H9 (cell line): ENCODE results near the gene MYH9. TPM values are rescaled to one million over a fixed set of nuclear protein-coding genes. Genes with fewer than 3 reads are reported as not detected.

Source experiments
- DNase-seq: peaks from one replicate; pipeline ENCODE4 v3.0.0-alpha.2; 2017
- H2AFZ ChIP-seq: one replicate; pipeline ENCODE4 v1.6.1; 2013; ENCODE audit warnings: mild to moderate bottlenecking, low read length, control low read depth, moderate library complexity
- H2AK5ac ChIP-seq: 2 replicates; pipeline ENCODE4 v1.6.1; 2013; ENCODE audit warnings: low read length, control low read depth, mixed read lengths; ENCODE audit not compliant: insufficient read length
- H2BK120ac ChIP-seq: one replicate; pipeline ENCODE4 v1.6.1; 2013; ENCODE audit warnings: low read depth, mild to moderate bottlenecking, low read length, control low read depth, inconsistent platforms; ENCODE audit not compliant: poor library complexity, severe bottlenecking
- H2BK12ac ChIP-seq: 2 replicates; pipeline ENCODE4 v1.6.1; 2013; ENCODE audit warnings: low read length, control low read depth, mixed read lengths, low read depth; ENCODE audit not compliant: insufficient read length
- H2BK15ac ChIP-seq: 2 replicates; pipeline ENCODE4 v1.6.1; 2013; ENCODE audit warnings: low read depth, low read length, control low read depth
- H2BK20ac ChIP-seq: one replicate; pipeline ENCODE4 v1.6.1; 2013; ENCODE audit warnings: low read depth, mild to moderate bottlenecking, low read length, control low read depth, inconsistent platforms; ENCODE audit not compliant: poor library complexity, severe bottlenecking
- H2BK5ac ChIP-seq: 2 replicates; pipeline ENCODE4 v1.6.1; 2013; ENCODE audit warnings: low read length, control low read depth, mixed read lengths; ENCODE audit not compliant: insufficient read length
- H3K14ac ChIP-seq: 2 replicates; pipeline ENCODE4 v1.6.1; 2013; ENCODE audit warnings: low read length, control low read depth; ENCODE audit not compliant: insufficient read depth
- H3K18ac ChIP-seq: 2 replicates; pipeline ENCODE4 v1.6.1; 2013; ENCODE audit warnings: low read depth, mild to moderate bottlenecking, mixed read lengths, low read length, control low read depth; ENCODE audit not compliant: insufficient read length
- H3K23ac ChIP-seq: 2 replicates; pipeline ENCODE4 v1.6.1; 2013; ENCODE audit warnings: low read length, control low read depth, mixed read lengths, low read depth; ENCODE audit not compliant: insufficient read length
- H3K23me2 ChIP-seq: 2 replicates; pipeline ENCODE4 v1.6.1; 2013; ENCODE audit warnings: low read depth, mild to moderate bottlenecking, mixed read lengths, low read length, control low read depth; ENCODE audit not compliant: insufficient read length, poor library complexity, severe bottlenecking
- H3K27ac ChIP-seq: 2 replicates; pipeline ENCODE4 v1.5.1; 2013; ENCODE audit warnings: low read length, control low read depth, mixed read lengths, low read depth; ENCODE audit not compliant: insufficient read length
- H3K27me3 ChIP-seq: 2 replicates; pipeline ENCODE4 v1.6.1; 2013; ENCODE audit warnings: low read length, control low read depth, inconsistent platforms; ENCODE audit not compliant: insufficient read depth
- H3K4ac ChIP-seq: 2 replicates; pipeline ENCODE4 v1.6.1; 2013; ENCODE audit warnings: low read depth, mild to moderate bottlenecking, control low read depth, inconsistent platforms, low read length, moderate library complexity
- H3K4me1 ChIP-seq: 2 replicates; pipeline ENCODE4 v1.6.1; 2013; ENCODE audit warnings: low read length, control low read depth, inconsistent platforms; ENCODE audit not compliant: insufficient read depth
- H3K4me2 ChIP-seq: 2 replicates; pipeline ENCODE4 v1.6.1; 2013; ENCODE audit warnings: low read length, control low read depth, mixed read lengths; ENCODE audit not compliant: insufficient read length, insufficient read depth
- H3K56ac ChIP-seq: 2 replicates; pipeline ENCODE4 v1.6.1; 2013; ENCODE audit warnings: low read depth, mild to moderate bottlenecking, mixed read lengths, low read length, control low read depth; ENCODE audit not compliant: insufficient read length
- H3K79me1 ChIP-seq: 2 replicates; pipeline ENCODE4 v1.6.1; 2013; ENCODE audit warnings: low read depth, mild to moderate bottlenecking, moderate library complexity, low read length, control low read depth, inconsistent platforms; ENCODE audit not compliant: insufficient read depth, poor library complexity, severe bottlenecking
- H3K79me2 ChIP-seq: 2 replicates; pipeline ENCODE4 v1.6.1; 2013; ENCODE audit warnings: low read length, control low read depth, inconsistent platforms; ENCODE audit not compliant: insufficient read depth
- H3K9ac ChIP-seq: 2 replicates; pipeline ENCODE4 v1.6.1; 2013; ENCODE audit warnings: low read length, control low read depth, mixed read lengths; ENCODE audit not compliant: insufficient read length; ENCODE audit errors: extremely low read depth
- H3K9me3 ChIP-seq: one replicate; pipeline ENCODE4 v1.6.1; 2013; ENCODE audit warnings: low read depth, low read length, inconsistent platforms; ENCODE audit not compliant: control insufficient read depth
- H3T11ph ChIP-seq: one replicate; pipeline ENCODE4 v1.6.1; 2013; ENCODE audit warnings: mild to moderate bottlenecking, low read length, control low read depth, inconsistent platforms
- H4K20me1 ChIP-seq: one replicate; pipeline ENCODE4 v1.6.1; 2013; ENCODE audit not compliant: control insufficient read depth, insufficient read length, insufficient read depth
- H4K5ac ChIP-seq: 2 replicates; pipeline ENCODE4 v1.6.1; 2013; ENCODE audit warnings: low read depth, mild to moderate bottlenecking, mixed read lengths, low read length, control low read depth; ENCODE audit not compliant: insufficient read length
- H4K8ac ChIP-seq: replicated peaks from 2 replicates; pipeline ENCODE4 v1.6.1; 2013; ENCODE audit warnings: low read length, control low read depth, mixed read lengths, low read depth; ENCODE audit not compliant: insufficient read length
- H4K91ac ChIP-seq: 2 replicates; pipeline ENCODE4 v1.6.1; 2013; ENCODE audit warnings: low read depth, mild to moderate bottlenecking, moderate library complexity, mixed read lengths, low read length, control low read depth; ENCODE audit not compliant: insufficient read length
- H3K27ac Mint-ChIP-seq, 3 experiments: 2 replicates in 2 of 3; 3 replicates in 1 of 3; pipeline ENCODE4 v1.8.0; 2020 to 2021; ENCODE audit warnings: mixed read lengths in 3 of 3, mild to moderate bottlenecking in 1 of 3, moderate library complexity in 1 of 3
- H3K27me3 Mint-ChIP-seq: 2 replicates; pipeline ENCODE4 v1.8.0; 2021; ENCODE audit warnings: low read depth, mild to moderate bottlenecking, moderate library complexity, mixed read lengths
- H3K36me3 Mint-ChIP-seq, 3 experiments: 2 replicates in 2 of 3; 3 replicates in 1 of 3; pipeline ENCODE4 v1.8.0; 2020 to 2021; ENCODE audit warnings: low read depth in 3 of 3, mixed read lengths in 3 of 3; ENCODE audit not compliant: insufficient read depth in 1 of 3
- H3K4me1 Mint-ChIP-seq, 2 experiments: 2 replicates each; pipeline ENCODE4 v1.8.0; 2020; ENCODE audit warnings: mixed read lengths in 2 of 2
- H3K4me3 Mint-ChIP-seq, 2 experiments: 2 replicates in 1 of 2; 3 replicates in 1 of 2; pipeline ENCODE4 v1.8.0; 2020 to 2021; ENCODE audit warnings: mild to moderate bottlenecking in 2 of 2, mixed read lengths in 2 of 2, moderate library complexity in 1 of 2
- H3K9me3 Mint-ChIP-seq, 2 experiments: 2 replicates in 1 of 2; 3 replicates in 1 of 2; pipeline ENCODE4 v1.8.0; 2020; ENCODE audit warnings: mild to moderate bottlenecking in 2 of 2, mixed read lengths in 2 of 2, moderate library complexity in 1 of 2
- WGBS: extraction: QIAGEN DNeasy Blood & Tissue Kit; methylation state at CpG from one replicate; pipeline ENCODE4 v1.1.7; 2013; ENCODE audit warnings: missing lambda C conversion rate, low lambda C conversion rate, mixed read lengths; ENCODE audit not compliant: insufficient read length; ENCODE audit errors: extremely low coverage; 5-methylcytosine and 5-hydroxymethylcytosine counted together
- microRNA-seq: library from miRNA; unstranded; fragments of <30 nt; microRNA quantifications from one replicate; pipeline ENCODE4, GENCODE V29; 2020; ENCODE audit warnings: borderline microRNAs expressed
- total RNA-seq: library from RNA; stranded (reverse); gene quantifications from 2 replicates; pipeline ENCODE4 v1.2.1, GENCODE V29; 2021
- TF ChIP-seq, protein P1 (sequence below): fragments of 200-600 bp; sonication (generic); conservative IDR thresholded peaks from 3 replicates; pipeline ENCODE4 v1.8.0; 2021; ENCODE audit warnings: antibody characterized with exemption, mild to moderate bottlenecking

Gene MYH9
- total RNA-seq, 1 experiment from 2014 or later: 266 TPM

DNA sequence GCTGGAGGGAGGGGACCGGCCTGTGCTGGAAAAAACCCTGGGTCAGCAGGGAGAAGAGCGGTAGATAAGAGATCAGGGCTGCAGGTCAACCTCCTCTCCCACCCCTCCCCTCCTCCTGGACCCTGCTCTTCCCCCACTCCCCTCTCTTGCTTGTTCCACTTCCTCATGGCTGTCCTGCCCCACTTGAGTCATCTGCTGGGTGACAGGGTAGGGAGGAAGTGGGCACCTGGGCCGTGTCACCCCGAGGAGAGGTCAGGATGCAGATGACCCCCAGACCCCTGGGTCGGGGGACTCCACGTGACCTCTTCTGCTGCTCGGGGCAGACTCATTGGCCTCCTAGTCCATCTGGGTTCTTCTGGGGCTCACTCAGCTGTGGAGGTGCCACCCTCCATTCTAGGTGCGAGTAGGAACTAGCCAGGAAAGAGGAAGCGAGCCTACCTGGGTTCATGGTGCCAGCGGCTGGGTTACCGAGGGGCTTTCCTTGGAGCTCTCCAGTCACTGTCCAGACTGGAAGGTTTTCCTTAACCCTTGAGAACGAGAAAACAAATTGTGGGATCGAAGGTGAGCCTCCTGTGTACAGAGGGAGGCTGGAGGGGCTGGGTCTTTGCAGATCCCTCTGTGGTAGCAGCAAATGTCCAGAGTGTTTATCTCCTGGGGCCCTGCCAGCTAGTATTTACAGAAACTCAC, 154.9 kb downstream of the MYH9 start:
- no CpG with 5 or more reads among the region's 13 CpGs for WGBS

More for the DNA sequence above, 154.9 kb downstream of the MYH9 start:
- no peak overlapping the region for H3K14ac ChIP-seq
- no peak overlapping the region for H3K9ac ChIP-seq
- H3T11ph ChIP-seq: no peak overlapping the region
- H2BK12ac ChIP-seq: no peak overlapping the region
- no peak overlapping the region for H2BK5ac ChIP-seq
- Mint-ChIP-seq H3K27me3 (no peaks in the 10 kb centered on the region), H3K9me3 (no peaks in the 10 kb centered on the region; a peak in 1 of 5 replicates), H3K4me3 (no peak overlapping the region), H3K27ac (no peak overlapping the region; a peak in 1 of 7 replicates), H3K4me1 (peaks cover 13 to 21% of the 10 kb centered on the region in 2 experiments), H3K36me3 (peaks cover 10 to 60% (median 43%) of the 10 kb centered on the region in 3 experiments)
- TF ChIP-seq, protein P1, sequence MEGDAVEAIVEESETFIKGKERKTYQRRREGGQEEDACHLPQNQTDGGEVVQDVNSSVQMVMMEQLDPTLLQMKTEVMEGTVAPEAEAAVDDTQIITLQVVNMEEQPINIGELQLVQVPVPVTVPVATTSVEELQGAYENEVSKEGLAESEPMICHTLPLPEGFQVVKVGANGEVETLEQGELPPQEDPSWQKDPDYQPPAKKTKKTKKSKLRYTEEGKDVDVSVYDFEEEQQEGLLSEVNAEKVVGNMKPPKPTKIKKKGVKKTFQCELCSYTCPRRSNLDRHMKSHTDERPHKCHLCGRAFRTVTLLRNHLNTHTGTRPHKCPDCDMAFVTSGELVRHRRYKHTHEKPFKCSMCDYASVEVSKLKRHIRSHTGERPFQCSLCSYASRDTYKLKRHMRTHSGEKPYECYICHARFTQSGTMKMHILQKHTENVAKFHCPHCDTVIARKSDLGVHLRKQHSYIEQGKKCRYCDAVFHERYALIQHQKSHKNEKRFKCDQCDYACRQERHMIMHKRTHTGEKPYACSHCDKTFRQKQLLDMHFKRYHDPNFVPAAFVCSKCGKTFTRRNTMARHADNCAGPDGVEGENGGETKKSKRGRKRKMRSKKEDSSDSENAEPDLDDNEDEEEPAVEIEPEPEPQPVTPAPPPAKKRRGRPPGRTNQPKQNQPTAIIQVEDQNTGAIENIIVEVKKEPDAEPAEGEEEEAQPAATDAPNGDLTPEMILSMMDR: no peak
- H3K23ac ChIP-seq: no peak overlapping the region
- no peak for DNase-seq
- H3K79me2 ChIP-seq: no peaks in the 10 kb centered on the region
- H3K27me3 ChIP-seq: no peaks in the 10 kb centered on the region
- H3K23me2 ChIP-seq: no peaks in the 10 kb centered on the region
- H2BK120ac ChIP-seq: no peak overlapping the region
- no peak overlapping the region for H2BK20ac ChIP-seq
- no peak overlapping the region for H3K4me2 ChIP-seq
- H3K9me3 ChIP-seq: no peaks in the 10 kb centered on the region
- H3K27ac ChIP-seq: no peak overlapping the region
- no peak overlapping the region for H3K18ac ChIP-seq
- no peaks in the 10 kb centered on the region for H3K79me1 ChIP-seq
- no peak overlapping the region for H2AFZ ChIP-seq
- H4K20me1 ChIP-seq: no peaks in the 10 kb centered on the region
- no peaks in the 10 kb centered on the region for H3K4me1 ChIP-seq
- no peak overlapping the region for H2BK15ac ChIP-seq
- no peak overlapping the region for H3K4ac ChIP-seq
- H4K5ac ChIP-seq: no peak overlapping the region
- no peak overlapping the region for H2AK5ac ChIP-seq
- H4K8ac ChIP-seq: no peak overlapping the region
- H4K91ac ChIP-seq: no peak overlapping the region
- no peak overlapping the region for H3K56ac ChIP-seq

Small RNA genes within 50 kb of the gene (microRNA-seq; reads per million reads assigned to microRNA genes)
- not detected for gene MIR6819

Other genes with a start within 250 kb of the MYH9 start
- gene APOL3, start 227.2 kb downstream of the MYH9 start, total RNA-seq: 0.13 TPM in 1 of 2 replicates, not detected in the other
- gene APOL4, start 186.2 kb downstream of the MYH9 start, total RNA-seq: not detected in 2 replicates
- gene APOL2, start 148.4 kb downstream of the MYH9 start, total RNA-seq: 15.6 and 18.1 TPM in 2 replicates
- gene APOL1, start 134.8 kb downstream of the MYH9 start, total RNA-seq: 0.13 TPM in 1 of 2 replicates, not detected in the other
- gene TXN2, start 93.7 kb upstream of the MYH9 start, total RNA-seq: 58.6 and 59.2 TPM in 2 replicates
- gene FOXRED2, start 119.1 kb upstream of the MYH9 start, total RNA-seq: 31.3 and 34.4 TPM in 2 replicates
- 189 and 198 TPM in 2 replicates for gene EIF3D, start 141.2 kb upstream of the MYH9 start, total RNA-seq